A549 (cell line): ENCODE measurements around the gene VPS35L.

ENCODE experiments used
- POLR2A ChIP-seq: IDR thresholded peaks from 2 replicates; pipeline ENCODE4 v1.6.1; 2012; ENCODE audit warnings: mild to moderate bottlenecking, low read length
- TF ChIP-seq, protein P1 (sequence below): fragments of 200-600 bp; sonication (generic); IDR thresholded peaks from 2 replicates; pipeline ENCODE4 v1.6.1; 2016; ENCODE audit warnings: antibody characterized with exemption, mild to moderate bottlenecking, moderate library complexity

DNA sequence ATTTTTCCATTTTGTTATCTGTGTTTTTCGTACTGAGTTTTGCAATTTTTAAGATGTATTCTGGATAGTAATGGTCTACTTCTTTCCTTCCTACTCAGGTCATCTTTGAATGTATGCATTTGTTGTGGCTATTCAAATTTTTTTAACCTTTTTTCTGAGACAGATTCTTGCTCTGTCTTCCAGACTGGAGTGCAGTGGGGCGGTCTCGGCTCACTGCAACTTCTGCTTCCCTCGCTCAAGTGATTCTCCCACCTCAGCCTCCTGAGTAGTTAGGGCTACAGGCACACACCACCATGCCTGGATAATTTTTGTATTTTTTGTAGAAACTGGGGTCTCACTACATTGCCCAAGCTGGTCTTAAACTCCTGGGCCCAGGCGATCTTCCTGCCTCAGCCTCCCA lies 33.6 kb downstream of the VPS35L start:
- TF ChIP-seq, protein P1, sequence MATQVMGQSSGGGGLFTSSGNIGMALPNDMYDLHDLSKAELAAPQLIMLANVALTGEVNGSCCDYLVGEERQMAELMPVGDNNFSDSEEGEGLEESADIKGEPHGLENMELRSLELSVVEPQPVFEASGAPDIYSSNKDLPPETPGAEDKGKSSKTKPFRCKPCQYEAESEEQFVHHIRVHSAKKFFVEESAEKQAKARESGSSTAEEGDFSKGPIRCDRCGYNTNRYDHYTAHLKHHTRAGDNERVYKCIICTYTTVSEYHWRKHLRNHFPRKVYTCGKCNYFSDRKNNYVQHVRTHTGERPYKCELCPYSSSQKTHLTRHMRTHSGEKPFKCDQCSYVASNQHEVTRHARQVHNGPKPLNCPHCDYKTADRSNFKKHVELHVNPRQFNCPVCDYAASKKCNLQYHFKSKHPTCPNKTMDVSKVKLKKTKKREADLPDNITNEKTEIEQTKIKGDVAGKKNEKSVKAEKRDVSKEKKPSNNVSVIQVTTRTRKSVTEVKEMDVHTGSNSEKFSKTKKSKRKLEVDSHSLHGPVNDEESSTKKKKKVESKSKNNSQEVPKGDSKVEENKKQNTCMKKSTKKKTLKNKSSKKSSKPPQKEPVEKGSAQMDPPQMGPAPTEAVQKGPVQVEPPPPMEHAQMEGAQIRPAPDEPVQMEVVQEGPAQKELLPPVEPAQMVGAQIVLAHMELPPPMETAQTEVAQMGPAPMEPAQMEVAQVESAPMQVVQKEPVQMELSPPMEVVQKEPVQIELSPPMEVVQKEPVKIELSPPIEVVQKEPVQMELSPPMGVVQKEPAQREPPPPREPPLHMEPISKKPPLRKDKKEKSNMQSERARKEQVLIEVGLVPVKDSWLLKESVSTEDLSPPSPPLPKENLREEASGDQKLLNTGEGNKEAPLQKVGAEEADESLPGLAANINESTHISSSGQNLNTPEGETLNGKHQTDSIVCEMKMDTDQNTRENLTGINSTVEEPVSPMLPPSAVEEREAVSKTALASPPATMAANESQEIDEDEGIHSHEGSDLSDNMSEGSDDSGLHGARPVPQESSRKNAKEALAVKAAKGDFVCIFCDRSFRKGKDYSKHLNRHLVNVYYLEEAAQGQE, result no peak
- no peak for TF ChIP-seq POLR2A
